Activated T-cell treated with anti-CD3 and anti-CD28 coated beads, Interleukin-2, amount 50 U/mL, for 72 hours (primary cell): ENCODE measurements around the gene RIN3. TPM values are rescaled to one million over a fixed set of nuclear protein-coding genes. Genes with fewer than 3 reads are reported as not detected.

ENCODE experiments used
- ATAC-seq, 2 donors: fragments of 150-1000 bp; cut with Tn5 transposase; replicated peaks in 1 of 2; 2 replicates each; pipeline ENCODE4 v1.10.0; 2021; ENCODE audit warnings: moderate library complexity in 2 of 2, mild to moderate bottlenecking in 1 of 2
- DNase-seq, 2 donors: peaks; one replicate each; pipeline ENCODE4 v3.0.0; 2021 to 2022; ENCODE audit warnings: mixed read lengths in 1 of 2
- H3K27ac Mint-ChIP-seq: one replicate; pipeline ENCODE4 v1.8.0; 2022; ENCODE audit warnings: mild to moderate bottlenecking, moderate library complexity, mixed read lengths
- H3K27me3 Mint-ChIP-seq: one replicate; pipeline ENCODE4 v1.8.0; 2022; ENCODE audit warnings: low read depth, mixed read lengths
- H3K36me3 Mint-ChIP-seq, 2 donors: one replicate each; pipeline ENCODE4 v1.8.0; 2022; ENCODE audit warnings: mixed read lengths in 2 of 2, mild to moderate bottlenecking in 1 of 2; ENCODE audit not compliant: insufficient read depth in 2 of 2
- H3K4me1 Mint-ChIP-seq: one replicate; pipeline ENCODE4 v1.8.0; 2022; ENCODE audit warnings: low read depth, mixed read lengths
- H3K4me3 Mint-ChIP-seq, 2 donors: one replicate each; pipeline ENCODE4 v1.8.0; 2022; ENCODE audit warnings: mild to moderate bottlenecking in 2 of 2, mixed read lengths in 2 of 2, moderate library complexity in 2 of 2
- H3K9me3 Mint-ChIP-seq, 2 donors: one replicate each; pipeline ENCODE4 v1.8.0; 2022; ENCODE audit warnings: mixed read lengths in 2 of 2
- total RNA-seq, 2 donors: library from RNA; stranded (reverse); gene quantifications; one replicate each; pipeline ENCODE4 v1.2.3, GENCODE V29; 2022

RIN3 gene
- total RNA-seq, 2 donors from 2014 or later = 33.6 to 36.3 TPM

DNA sequence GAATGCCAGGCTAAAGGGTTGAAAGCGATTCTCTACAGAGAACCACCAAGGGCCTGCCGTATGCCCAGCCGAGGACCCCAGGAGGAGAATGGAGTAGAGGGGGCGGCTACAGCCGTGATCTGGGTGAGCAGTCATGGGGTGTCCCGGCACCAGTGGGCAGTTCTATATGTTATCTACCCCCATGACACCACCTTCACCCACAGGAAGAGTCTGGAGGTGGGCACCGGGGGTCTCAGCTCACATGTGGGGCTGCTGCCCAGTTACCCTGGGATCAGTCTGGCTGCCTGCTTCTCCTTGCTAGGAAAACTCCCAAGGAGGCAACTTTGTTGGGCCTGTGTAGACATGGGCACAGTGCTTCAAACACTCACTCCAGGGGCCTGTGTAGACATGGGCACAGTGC, 135.5 kb downstream of the RIN3 start:
- H3K36me3 Mint-ChIP-seq = peaks cover 13 to 15% of the 10 kb centered on the region in 2 donors

DNA sequence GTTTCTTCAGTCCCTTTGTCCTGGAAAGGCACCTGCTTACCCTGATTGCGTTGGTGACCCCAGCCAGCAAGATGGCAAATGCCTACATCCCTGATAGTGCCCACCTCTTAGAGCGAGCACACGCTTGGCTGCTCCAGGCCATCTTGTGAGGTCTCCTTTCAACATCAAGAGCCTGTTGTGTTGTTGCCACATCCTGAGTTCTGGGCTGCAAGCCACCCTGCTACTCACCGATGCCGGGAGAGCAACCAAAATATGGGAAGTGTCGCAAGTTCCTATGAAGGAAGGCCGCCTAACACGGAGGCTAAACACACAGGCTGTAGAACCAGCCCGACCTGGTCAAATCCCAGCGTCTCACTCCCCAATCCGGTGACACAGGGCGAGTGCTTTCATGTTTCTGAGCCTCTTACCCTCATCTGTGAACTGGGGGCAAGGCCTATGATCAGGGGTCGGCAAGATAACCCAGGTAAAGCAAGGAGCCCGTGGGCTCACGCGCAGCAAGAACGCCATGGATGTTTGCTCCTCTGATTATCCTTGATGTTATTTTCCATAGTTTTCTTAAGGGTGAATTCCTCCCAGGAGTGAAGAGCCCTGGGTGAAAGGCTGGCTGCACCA, 136.5 kb downstream of the RIN3 start:
- peak overlapping the region; percentile 22 for H3K27ac Mint-ChIP-seq
- ATAC-seq (no peak), DNase-seq (no peak)
- H3K9me3 Mint-ChIP-seq = peaks cover 2 to 3% of the 10 kb centered on the region in 2 donors
- peaks cover 85% of the 10 kb centered on the region for H3K4me1 Mint-ChIP-seq
- H3K27me3 Mint-ChIP-seq = no peaks in the 10 kb centered on the region
- H3K4me3 Mint-ChIP-seq = peak overlapping the region; percentile 41 to 95
- peaks cover 7 to 14% of the 10 kb centered on the region in 2 donors for H3K36me3 Mint-ChIP-seq

More for the DNA sequence above, 135.5 kb downstream of the RIN3 start:
- no peak overlapping the region for H3K27ac Mint-ChIP-seq
- peaks cover 3 to 7% of the 10 kb centered on the region in 2 donors for H3K9me3 Mint-ChIP-seq
- ATAC-seq (no peak), DNase-seq (no peak)
- H3K27me3 Mint-ChIP-seq = no peaks in the 10 kb centered on the region
- no peak overlapping the region for H3K4me3 Mint-ChIP-seq
- H3K4me1 Mint-ChIP-seq = peaks cover 75% of the 10 kb centered on the region

DNA sequence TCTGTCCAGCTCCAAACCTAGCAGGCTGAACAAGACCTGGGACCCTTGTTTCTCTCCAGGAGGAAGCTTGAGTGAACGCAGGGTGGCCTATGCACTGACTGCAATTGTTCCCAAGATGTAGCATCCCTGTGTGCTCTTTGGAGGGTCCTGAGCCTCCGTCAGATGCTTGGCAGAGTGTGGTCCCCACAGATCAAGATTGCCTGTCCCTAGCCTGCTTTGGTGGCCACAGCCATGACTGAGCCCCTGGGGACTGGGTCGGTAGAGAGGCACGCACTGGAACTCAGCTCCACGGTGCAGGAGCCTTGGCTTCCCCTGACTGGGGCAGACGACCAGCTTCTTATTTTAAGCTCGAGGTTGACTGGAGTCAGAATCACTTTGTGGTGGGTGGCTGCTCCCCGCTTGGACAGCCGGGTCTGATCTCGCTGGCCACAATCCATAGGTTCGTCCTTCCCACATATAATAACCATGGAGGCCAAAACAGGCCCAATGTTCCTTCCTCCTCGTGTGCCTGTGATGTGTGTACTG, 137.1 kb downstream of the RIN3 start:
- H3K27me3 Mint-ChIP-seq = no peaks in the 10 kb centered on the region
- H3K4me3 Mint-ChIP-seq = peak overlapping the region; percentile 95 to 98
- ATAC-seq = peak; percentile 3 to 6
- H3K4me1 Mint-ChIP-seq = peaks cover 86% of the 10 kb centered on the region
- no peaks in the 10 kb centered on the region for H3K9me3 Mint-ChIP-seq
- H3K36me3 Mint-ChIP-seq = peaks cover 8 to 15% of the 10 kb centered on the region in 2 donors
- no peak for DNase-seq
- H3K27ac Mint-ChIP-seq = peak overlapping the region; percentile 93

DNA sequence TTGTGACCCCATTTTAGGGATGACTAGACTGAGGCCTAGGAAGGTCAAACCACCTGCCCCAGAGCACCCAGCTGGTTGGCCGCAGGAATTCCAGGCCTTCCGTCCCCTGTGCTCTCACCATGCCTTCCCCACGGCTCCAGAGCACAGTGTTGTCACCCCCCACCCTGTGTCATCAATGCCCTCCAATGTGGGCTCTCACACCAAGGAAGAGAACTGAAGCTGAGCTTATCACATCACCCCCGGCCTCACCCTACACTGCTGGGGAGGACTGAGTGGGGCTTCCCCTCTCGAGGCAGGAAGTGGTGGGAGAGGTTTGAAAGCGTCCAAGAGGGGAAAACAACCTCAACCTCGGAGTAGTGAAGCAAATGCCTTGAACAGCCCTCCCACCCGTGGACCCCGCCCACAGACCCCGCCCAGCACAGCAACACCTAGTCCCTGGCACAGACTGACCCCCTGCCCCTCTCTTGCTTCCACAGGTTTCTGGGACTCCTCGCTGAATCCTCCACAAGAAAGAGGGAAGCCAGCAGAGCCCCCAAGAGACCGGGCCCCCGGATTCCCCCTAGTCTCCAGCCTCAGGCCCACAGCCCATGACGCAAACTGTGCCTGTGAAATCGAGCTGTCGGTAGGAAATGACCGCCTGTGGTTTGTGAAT, 137.7 kb downstream of the RIN3 start:
- Mint-ChIP-seq H3K9me3 (no peaks in the 10 kb centered on the region), H3K27ac (peak overlapping the region; percentile 93), H3K36me3 (peaks cover 11 to 18% of the 10 kb centered on the region in 2 donors), H3K4me1 (peaks cover 86% of the 10 kb centered on the region), H3K27me3 (no peaks in the 10 kb centered on the region), H3K4me3 (peak overlapping the region; percentile 95 to 98)
- peak; percentile 86 to 88 for ATAC-seq
- peak; percentile 84 to 90 for DNase-seq

DNA sequence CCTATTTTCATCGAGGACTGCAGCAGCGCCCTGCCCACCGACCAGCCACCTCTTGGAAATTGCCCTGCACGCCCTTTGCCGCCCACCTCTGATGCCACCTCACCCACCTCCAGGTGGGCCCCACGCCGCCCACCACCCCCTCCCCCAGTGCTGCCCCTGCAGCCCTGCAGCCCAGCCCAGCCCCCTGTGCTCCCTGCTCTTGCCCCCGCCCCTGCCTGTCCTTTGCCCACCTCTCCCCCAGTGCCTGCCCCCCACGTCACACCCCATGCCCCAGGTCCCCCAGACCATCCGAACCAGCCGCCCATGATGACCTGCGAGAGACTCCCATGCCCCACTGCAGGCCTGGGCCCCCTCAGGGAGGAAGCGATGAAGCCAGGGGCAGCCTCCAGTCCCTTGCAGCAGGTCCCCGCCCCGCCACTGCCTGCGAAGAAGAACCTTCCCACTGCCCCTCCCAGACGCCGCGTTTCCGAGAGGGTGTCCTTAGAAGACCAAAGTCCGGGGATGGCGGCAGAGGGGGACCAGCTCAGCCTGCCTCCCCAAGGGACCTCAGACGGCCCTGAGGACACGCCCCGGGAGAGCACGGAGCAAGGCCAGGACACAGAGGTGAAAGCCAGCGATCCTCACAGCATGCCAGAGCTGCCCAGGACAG, 138.3 kb downstream of the RIN3 start:
- ATAC-seq (peak; percentile 2 to 5), DNase-seq (peak; percentile 47 to 52)
- Mint-ChIP-seq H3K4me3 (peak overlapping the region; percentile 95 to 98), H3K27me3 (no peaks in the 10 kb centered on the region), H3K27ac (peak overlapping the region; percentile 93), H3K9me3 (no peaks in the 10 kb centered on the region), H3K36me3 (peaks cover 13 to 20% of the 10 kb centered on the region in 2 donors), H3K4me1 (peaks cover 86% of the 10 kb centered on the region)

DNA sequence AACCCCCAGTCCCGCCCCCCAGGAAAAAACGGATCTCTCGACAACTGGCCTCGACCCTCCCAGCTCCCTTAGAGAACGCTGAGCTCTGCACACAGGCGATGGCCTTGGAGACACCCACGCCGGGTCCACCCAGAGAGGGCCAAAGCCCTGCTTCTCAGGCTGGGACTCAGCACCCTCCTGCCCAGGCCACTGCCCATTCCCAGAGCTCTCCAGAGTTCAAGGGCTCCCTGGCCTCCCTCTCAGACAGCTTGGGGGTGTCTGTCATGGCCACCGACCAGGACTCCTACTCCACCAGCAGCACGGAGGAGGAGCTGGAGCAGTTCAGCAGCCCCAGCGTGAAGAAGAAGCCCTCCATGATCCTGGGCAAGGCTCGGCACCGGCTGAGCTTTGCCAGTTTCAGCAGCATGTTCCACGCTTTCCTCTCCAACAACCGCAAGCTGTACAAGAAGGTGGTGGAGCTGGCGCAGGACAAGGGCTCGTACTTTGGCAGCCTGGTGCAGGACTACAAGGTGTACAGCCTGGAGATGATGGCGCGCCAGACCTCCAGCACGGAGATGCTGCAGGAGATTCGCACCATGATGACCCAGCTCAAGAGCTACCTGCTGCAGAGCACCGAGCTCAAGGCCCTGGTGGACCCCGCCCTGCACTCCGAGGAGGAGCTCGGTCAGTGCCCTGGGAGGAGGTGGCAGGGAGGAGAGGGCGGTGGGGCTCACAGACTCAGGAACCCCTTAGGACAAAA, 139.0 kb downstream of the RIN3 start:
- H3K4me1 Mint-ChIP-seq = peaks cover 86% of the 10 kb centered on the region
- DNase-seq = no peak
- H3K27ac Mint-ChIP-seq = peak overlapping the region; percentile 93
- peak overlapping the region; percentile 95 to 98 for H3K4me3 Mint-ChIP-seq
- ATAC-seq = no peak
- peaks cover 13 to 20% of the 10 kb centered on the region in 2 donors for H3K36me3 Mint-ChIP-seq
- H3K27me3 Mint-ChIP-seq = no peaks in the 10 kb centered on the region
- H3K9me3 Mint-ChIP-seq = no peaks in the 10 kb centered on the region

DNA sequence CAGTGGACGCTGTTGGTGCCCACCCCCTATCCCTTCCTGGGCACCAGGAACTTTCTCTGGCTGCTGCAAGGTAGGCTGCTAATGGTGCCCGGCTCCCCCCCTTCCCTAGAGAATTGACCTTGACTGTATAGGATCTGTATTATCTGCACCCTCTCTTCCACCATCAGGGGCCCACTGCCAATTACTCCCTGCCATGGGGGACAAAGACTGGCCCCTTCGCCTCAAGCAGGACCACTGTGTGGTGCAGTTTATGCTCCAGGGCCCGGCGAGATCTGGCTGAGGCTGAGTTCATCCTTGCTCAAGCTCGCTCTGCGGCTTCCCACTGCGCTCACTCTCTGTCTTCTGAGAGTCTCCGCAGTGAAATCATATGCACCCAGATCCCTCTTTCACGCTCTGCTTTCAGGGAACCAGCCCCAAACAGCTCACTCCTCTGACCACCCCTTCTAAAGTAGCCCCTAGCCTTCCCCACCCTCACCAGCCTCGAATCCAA, 139.6 kb downstream of the RIN3 start:
- H3K9me3 Mint-ChIP-seq = no peaks in the 10 kb centered on the region
- peaks cover 86% of the 10 kb centered on the region for H3K4me1 Mint-ChIP-seq
- peak overlapping the region; percentile 84 for H3K27ac Mint-ChIP-seq
- H3K4me3 Mint-ChIP-seq = peak overlapping the region; percentile 95 to 98
- no peaks in the 10 kb centered on the region for H3K27me3 Mint-ChIP-seq
- DNase-seq (peak; percentile 41 to 58), ATAC-seq (peak in 1 of 2 donors; percentile 14)
- H3K36me3 Mint-ChIP-seq = peaks cover 16 to 25% of the 10 kb centered on the region in 2 donors

DNA sequence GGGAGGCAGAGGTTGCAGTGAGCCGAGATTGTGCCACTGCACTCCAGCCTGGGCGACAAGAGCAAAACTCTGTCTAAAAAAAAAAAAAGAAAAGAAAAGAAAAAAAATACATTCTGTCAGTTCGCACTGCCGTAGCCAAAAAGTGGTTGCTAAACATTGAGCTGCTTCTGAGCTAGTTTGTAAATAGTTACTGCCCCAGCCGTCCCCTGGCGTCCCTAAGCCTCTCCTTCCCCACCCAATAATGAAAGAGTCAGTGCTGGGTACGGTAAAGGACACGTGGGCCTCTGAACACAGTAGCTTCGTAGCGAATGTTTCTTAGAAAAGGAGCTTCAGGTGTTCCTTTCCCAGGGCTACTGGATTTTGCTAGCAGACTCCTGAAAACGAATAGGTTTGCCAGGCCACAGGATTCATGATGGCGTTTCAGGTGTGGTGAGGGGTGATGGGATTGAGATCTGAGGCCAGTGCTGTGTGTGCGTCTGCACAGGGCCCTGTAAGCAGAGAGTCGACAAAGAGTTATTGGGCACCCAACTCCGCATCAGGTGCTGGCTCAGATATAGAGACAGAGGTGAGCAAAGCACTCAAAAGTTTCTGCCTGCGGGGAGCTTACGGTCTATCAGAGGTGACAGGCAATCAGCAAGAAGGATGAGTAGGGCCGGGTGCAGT, 140.8 kb downstream of the RIN3 start:
- H3K4me1 Mint-ChIP-seq = peaks cover 86% of the 10 kb centered on the region
- DNase-seq (no peak), ATAC-seq (no peak)
- no peaks in the 10 kb centered on the region for H3K9me3 Mint-ChIP-seq
- no peaks in the 10 kb centered on the region for H3K27me3 Mint-ChIP-seq
- peak overlapping the region; percentile 95 to 98 for H3K4me3 Mint-ChIP-seq
- H3K36me3 Mint-ChIP-seq = peaks cover 16 to 32% of the 10 kb centered on the region in 2 donors
- H3K27ac Mint-ChIP-seq = peak overlapping the region; percentile 84

DNA sequence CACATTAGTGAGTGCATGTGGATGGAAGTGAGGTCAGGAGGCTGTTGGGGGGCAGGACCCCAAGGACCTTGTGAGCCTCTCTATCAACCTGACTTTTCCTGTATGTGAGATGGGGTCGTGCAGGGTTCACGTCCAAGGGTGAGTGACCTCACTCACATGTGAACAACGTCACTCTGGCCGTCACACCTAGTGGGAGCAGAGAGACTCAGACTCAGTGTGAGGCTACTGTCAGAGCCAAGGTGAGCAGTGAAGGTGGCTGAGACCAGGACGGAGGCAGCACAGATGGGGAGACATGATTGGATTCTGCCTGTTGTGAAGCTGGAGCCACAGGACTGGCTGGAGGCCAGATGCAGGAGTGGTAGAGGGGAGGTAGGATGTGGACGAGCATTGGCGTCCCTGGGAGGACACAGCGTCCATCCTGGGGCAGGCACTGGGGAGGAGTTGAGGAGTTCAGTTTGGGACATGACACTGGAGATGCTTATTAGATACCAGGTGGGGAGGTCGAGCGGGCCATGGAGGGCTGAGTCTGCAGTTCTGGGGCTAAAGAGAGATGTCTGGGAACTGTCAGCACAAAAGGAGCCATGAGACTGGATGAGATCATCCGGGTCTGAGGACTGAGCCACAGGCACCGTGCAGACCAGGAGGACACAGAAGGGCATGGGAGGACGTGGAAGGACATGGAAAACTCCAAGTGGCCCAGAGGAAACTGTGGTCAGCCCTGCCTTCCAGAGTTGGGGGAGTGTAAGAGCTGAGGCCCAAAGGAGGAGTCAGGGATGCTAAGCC, 142.0 kb downstream of the RIN3 start:
- Mint-ChIP-seq H3K27ac (peak overlapping the region; percentile 66), H3K36me3 (peaks cover 20 to 32% of the 10 kb centered on the region in 2 donors), H3K9me3 (no peaks in the 10 kb centered on the region), H3K4me1 (peaks cover 78% of the 10 kb centered on the region), H3K4me3 (peak overlapping the region; percentile 61 to 98), H3K27me3 (no peaks in the 10 kb centered on the region)
- ATAC-seq (no peak), DNase-seq (no peak)

DNA sequence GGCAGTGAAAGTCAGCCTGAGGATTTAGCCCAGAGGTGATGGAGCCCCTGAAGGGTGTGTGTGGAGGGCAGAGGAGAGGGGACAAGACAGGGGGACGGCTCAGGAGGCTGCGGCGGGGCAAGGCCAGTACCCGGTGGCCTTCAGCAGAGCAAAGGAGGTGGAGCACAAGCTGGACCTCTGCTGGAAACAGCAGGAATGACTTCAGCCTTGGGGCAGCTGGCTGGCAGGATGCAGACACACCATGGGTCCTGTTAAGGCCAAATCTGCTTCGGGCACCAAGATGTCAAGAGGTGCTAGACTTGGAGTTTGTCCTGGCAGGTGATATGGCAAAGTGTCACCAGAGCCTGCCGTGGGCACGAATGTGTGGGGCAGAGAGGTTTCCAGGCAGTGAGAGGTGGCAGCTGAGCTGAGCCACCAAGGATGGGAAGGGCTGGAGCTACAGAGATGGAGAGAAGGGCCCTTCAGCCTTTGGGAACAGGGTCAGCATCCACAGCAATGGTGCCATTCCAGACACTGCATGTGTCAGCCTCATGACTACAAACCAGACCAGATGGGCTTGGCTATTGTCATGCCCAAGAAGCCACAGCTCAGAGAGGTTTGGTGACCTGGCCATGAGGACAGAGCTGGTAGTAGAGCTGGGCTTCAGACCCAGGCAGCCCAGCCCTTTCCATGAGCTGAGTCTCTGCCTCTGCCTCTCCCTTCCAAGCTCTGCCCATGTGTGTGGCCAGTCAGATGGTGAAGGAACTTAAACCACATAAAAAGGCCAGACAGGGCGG, 142.9 kb downstream of the RIN3 start:
- Mint-ChIP-seq H3K4me3 (peak overlapping the region; percentile 61 to 98), H3K36me3 (peaks cover 18 to 38% of the 10 kb centered on the region in 2 donors), H3K4me1 (peaks cover 71% of the 10 kb centered on the region), H3K9me3 (no peaks in the 10 kb centered on the region), H3K27me3 (no peaks in the 10 kb centered on the region), H3K27ac (peak overlapping the region; percentile 67)
- ATAC-seq = no peak
- no peak for DNase-seq

DNA sequence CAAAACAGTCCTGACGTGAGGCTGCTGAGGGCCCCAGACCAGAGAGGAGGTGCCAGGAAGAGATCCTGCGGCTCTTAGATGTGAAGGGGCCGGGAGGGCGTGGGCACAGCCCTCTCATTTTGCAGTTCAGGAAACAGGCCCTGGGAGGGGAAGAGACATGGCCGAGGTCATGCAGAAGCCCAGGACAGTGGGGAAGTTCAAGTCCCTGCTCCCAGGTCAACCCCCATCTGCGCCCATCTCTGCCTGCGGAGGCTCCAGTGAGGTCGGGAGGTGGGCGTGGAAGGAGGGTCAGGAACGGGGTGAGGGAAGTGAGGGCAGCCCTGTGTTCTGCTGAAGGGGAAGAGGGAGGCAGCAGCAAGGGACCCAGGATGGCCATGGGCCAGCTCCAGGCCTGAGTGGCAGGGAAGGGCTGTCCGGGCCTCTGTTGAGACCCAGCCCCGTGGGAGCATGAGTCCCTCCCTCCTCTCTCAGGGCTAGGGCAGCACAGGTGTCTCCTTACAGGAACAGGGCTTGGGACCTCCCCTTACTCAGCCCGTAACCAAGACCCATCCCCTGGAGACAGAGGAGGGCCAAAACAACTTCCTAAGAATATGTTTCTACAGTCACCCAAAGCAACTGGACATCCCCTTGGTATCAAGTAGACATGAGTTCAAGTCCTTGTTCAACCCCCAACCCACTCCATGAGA, 144.0 kb downstream of the RIN3 start:
- H3K4me3 Mint-ChIP-seq = peak overlapping the region; percentile 46 to 98
- H3K27ac Mint-ChIP-seq = peak overlapping the region; percentile 67
- DNase-seq = no peak
- no peak for ATAC-seq
- peaks cover 80% of the 10 kb centered on the region for H3K4me1 Mint-ChIP-seq
- no peaks in the 10 kb centered on the region for H3K27me3 Mint-ChIP-seq
- no peaks in the 10 kb centered on the region for H3K9me3 Mint-ChIP-seq
- H3K36me3 Mint-ChIP-seq = peaks cover 24 to 45% of the 10 kb centered on the region in 2 donors
